ENCODE data around the gene ATP10A. TPM values are rescaled to one million over a fixed set of nuclear protein-coding genes. Genes with fewer than 3 reads are reported as not detected.

ATP10A gene
- total and polyA plus RNA-seq, 5 experiments from 2014 or later = 5.2 to 59.1 (median 18.1) TPM

- Mint-ChIP-seq H3K4me3 (no peak overlapping the region), H3K27ac (peak overlapping the region in 1 of 10 donors; percentile 31), H3K36me3 (peaks cover 0 to 21% (median 0%) of the 10 kb centered on the region in 3 donors), H3K27me3 (peaks cover 2 to 14% (median 6%) of the 10 kb centered on the region in 5 donors), H3K9me3 (peaks cover 0 to 10% (median 4%) of the 10 kb centered on the region in 9 donors), H3K4me1 (peaks cover 2 to 11% (median 5%) of the 10 kb centered on the region in 4 donors)
- POLR2A ChIA-PET = no interaction called here
- ATAC-seq = no peak
- no peak for DNase-seq
Observed at GRCh38 chr15:25673972-25674371, 189.2 kb downstream of the ATP10A start.

DNA sequence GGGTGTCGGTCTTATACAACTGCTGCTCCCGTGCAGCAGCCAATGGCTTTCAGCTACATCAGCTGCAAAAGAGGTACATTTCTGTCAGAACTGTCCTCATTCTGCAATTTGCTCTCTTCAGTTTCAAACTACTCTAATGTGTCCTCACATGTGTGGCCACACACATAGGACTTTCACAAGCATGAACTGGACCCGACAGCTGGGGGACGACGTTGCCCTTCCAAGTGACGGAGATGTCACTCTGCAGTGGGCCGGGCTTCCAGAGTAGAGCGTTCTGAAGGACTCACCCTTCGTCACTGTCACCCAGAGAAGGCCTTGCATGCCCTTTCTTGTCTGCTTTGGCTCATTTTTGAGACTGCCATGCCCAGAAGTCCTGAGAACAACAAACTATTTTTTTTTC lies 189.8 kb downstream of the ATP10A start:
- DNase-seq (no peak), ATAC-seq (no peak)
- Mint-ChIP-seq H3K9me3 (peaks cover 0 to 10% (median 4%) of the 10 kb centered on the region in 9 donors), H3K4me3 (no peak overlapping the region), H3K27ac (peak overlapping the region in 1 of 10 donors; percentile 67), H3K36me3 (peaks cover 0 to 15% (median 0%) of the 10 kb centered on the region in 3 donors), H3K27me3 (peaks cover 2 to 14% (median 9%) of the 10 kb centered on the region in 5 donors), H3K4me1 (peaks cover 2 to 11% (median 5%) of the 10 kb centered on the region in 4 donors)
- POLR2A ChIA-PET = no interaction called here

- peaks cover 0 to 10% (median 4%) of the 10 kb centered on the region in 9 donors for H3K9me3 Mint-ChIP-seq
- H3K27me3 Mint-ChIP-seq = peaks cover 6 to 30% (median 14%) of the 10 kb centered on the region in 5 donors
- peaks cover 2 to 11% (median 5%) of the 10 kb centered on the region in 4 donors for H3K4me1 Mint-ChIP-seq
- H3K27ac Mint-ChIP-seq = no peak overlapping the region
- H3K36me3 Mint-ChIP-seq = no peaks in the 10 kb centered on the region
- ATAC-seq (no peak), DNase-seq (no peak)
- no peak overlapping the region for H3K4me3 Mint-ChIP-seq
- POLR2A ChIA-PET = interaction anchor here (0.8 kb wide), 1 partner anchor 14 kb away, joined by 3 read pairs; no protein-coding TSS in a partner anchor
Observed at GRCh38 chr15:25671132-25671531, 192.0 kb downstream of the ATP10A start.

DNA sequence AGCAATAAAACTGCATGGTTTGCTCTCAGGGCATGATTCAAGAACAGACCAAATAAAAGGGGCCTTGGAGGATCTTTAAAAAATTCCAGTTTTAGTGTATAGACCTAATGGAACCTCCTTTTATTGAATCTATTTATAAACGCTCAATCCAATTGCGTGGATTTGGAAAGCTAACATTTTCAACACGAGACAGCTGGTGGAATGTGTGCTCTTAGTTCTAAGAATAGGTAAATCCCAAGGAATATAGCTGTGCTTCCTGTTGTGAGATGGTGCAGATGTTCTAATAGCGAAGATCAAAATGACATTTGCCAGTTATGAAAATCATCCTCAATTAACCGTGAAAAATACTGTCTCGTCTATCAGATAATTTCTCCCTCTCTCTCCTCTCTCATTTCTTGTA lies 192.5 kb downstream of the ATP10A start:
- ATAC-seq (no peak), DNase-seq (no peak)
- POLR2A ChIA-PET = interaction anchor here (0.8 kb wide), 1 partner anchor 14 kb away, joined by 3 read pairs; no protein-coding TSS in a partner anchor
- Mint-ChIP-seq H3K36me3 (no peaks in the 10 kb centered on the region), H3K4me3 (no peak overlapping the region), H3K27me3 (peaks cover 8 to 35% (median 19%) of the 10 kb centered on the region in 5 donors), H3K9me3 (peaks cover 0 to 10% (median 4%) of the 10 kb centered on the region in 9 donors), H3K4me1 (peaks cover 2 to 11% (median 5%) of the 10 kb centered on the region in 4 donors), H3K27ac (no peak overlapping the region)

- no peak for DNase-seq
- peaks cover 0 to 10% (median 4%) of the 10 kb centered on the region in 9 donors for H3K9me3 Mint-ChIP-seq
- peak overlapping the region in 2 of 10 donors; percentile 37 to 66 for H3K27ac Mint-ChIP-seq
- peaks cover 9 to 40% (median 24%) of the 10 kb centered on the region in 5 donors for H3K27me3 Mint-ChIP-seq
- peaks cover 2 to 11% (median 5%) of the 10 kb centered on the region in 4 donors for H3K4me1 Mint-ChIP-seq
- peak overlapping the region in 2 of 10 donors; percentile 34 to 50 for H3K4me3 Mint-ChIP-seq
- ATAC-seq = no peak
- POLR2A ChIA-PET = interaction anchor here (0.8 kb wide), 1 partner anchor 15 kb away, joined by 3 read pairs; no protein-coding TSS in a partner anchor
- H3K36me3 Mint-ChIP-seq = no peaks in the 10 kb centered on the region
Observed at GRCh38 chr15:25670025-25670554, 193.0 kb downstream of the ATP10A start.

DNA sequence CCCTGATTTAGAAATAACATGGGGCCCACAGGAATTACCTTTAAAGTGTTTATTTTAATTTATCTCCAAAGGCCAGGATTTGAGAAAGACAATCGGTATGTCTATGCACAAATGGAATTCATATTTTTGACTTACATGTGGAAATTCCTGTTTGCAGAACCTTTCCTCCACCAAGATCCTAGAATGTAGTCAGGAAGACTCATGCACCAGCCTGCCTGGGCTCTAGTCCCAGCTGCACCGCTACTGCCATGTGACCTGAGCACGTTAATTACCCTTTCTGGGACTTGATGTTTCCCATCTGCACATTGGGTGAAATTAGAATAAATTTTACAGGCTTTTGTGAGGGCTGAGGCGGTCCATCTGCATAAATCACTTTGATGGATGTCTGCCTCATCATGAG lies 194.2 kb downstream of the ATP10A start:
- no peak overlapping the region for H3K27ac Mint-ChIP-seq
- H3K36me3 Mint-ChIP-seq = no peaks in the 10 kb centered on the region
- peaks cover 15 to 49% (median 30%) of the 10 kb centered on the region in 5 donors for H3K27me3 Mint-ChIP-seq
- H3K9me3 Mint-ChIP-seq = peaks cover 0 to 11% (median 4%) of the 10 kb centered on the region in 9 donors
- H3K4me3 Mint-ChIP-seq = no peak overlapping the region
- DNase-seq (no peak), ATAC-seq (no peak)
- POLR2A ChIA-PET = no interaction called here
- peaks cover 2 to 11% (median 5%) of the 10 kb centered on the region in 4 donors for H3K4me1 Mint-ChIP-seq

- H3K9me3 Mint-ChIP-seq = peaks cover 0 to 11% (median 4%) of the 10 kb centered on the region in 9 donors
- no peak overlapping the region for H3K4me3 Mint-ChIP-seq
- ATAC-seq = no peak
- POLR2A ChIA-PET = no interaction called here
- H3K27me3 Mint-ChIP-seq = peaks cover 15 to 49% (median 30%) of the 10 kb centered on the region in 5 donors
- H3K4me1 Mint-ChIP-seq = peaks cover 2 to 11% (median 5%) of the 10 kb centered on the region in 4 donors
- DNase-seq = no peak
- no peaks in the 10 kb centered on the region for H3K36me3 Mint-ChIP-seq
- no peak overlapping the region for H3K27ac Mint-ChIP-seq
Observed at GRCh38 chr15:25668236-25668795, 194.8 kb downstream of the ATP10A start.

GRCh38 chr15:25667829-25668228 lies 195.3 kb downstream of the ATP10A start:
- POLR2A ChIA-PET = no interaction called here
- no peak overlapping the region for H3K4me3 Mint-ChIP-seq
- H3K4me1 Mint-ChIP-seq = peaks cover 2 to 11% (median 5%) of the 10 kb centered on the region in 4 donors
- H3K27ac Mint-ChIP-seq = no peak overlapping the region
- DNase-seq (no peak), ATAC-seq (no peak)
- peaks cover 0 to 11% (median 4%) of the 10 kb centered on the region in 9 donors for H3K9me3 Mint-ChIP-seq
- H3K36me3 Mint-ChIP-seq = no peaks in the 10 kb centered on the region
- H3K27me3 Mint-ChIP-seq = peaks cover 15 to 49% (median 33%) of the 10 kb centered on the region in 5 donors

- no peak for DNase-seq
- Mint-ChIP-seq H3K27me3 (peaks cover 15 to 56% (median 30%) of the 10 kb centered on the region in 5 donors), H3K4me1 (peaks cover 2 to 8% (median 4%) of the 10 kb centered on the region in 4 donors), H3K27ac (no peak overlapping the region), H3K4me3 (no peak overlapping the region), H3K9me3 (peaks cover 0 to 7% (median 0%) of the 10 kb centered on the region in 9 donors), H3K36me3 (no peaks in the 10 kb centered on the region)
- POLR2A ChIA-PET = no interaction called here
- ATAC-seq = no peak
Observed at GRCh38 chr15:25665913-25666312, 197.2 kb downstream of the ATP10A start.

GRCh38 chr15:25664761-25665160 lies 198.4 kb downstream of the ATP10A start:
- H3K36me3 Mint-ChIP-seq = no peaks in the 10 kb centered on the region
- peaks cover under 1 to 3% (median under 1%) of the 10 kb centered on the region in 4 donors for H3K4me1 Mint-ChIP-seq
- ATAC-seq (no peak), DNase-seq (no peak)
- no peak overlapping the region for H3K27ac Mint-ChIP-seq
- no peak overlapping the region for H3K4me3 Mint-ChIP-seq
- peaks cover 0 to 3% (median 0%) of the 10 kb centered on the region in 9 donors for H3K9me3 Mint-ChIP-seq
- POLR2A ChIA-PET = no interaction called here
- H3K27me3 Mint-ChIP-seq = peaks cover 14 to 53% (median 27%) of the 10 kb centered on the region in 5 donors

GRCh38 chr15:25663515-25663914 lies 199.6 kb downstream of the ATP10A start:
- ATAC-seq = no peak
- H3K27ac Mint-ChIP-seq = no peak overlapping the region
- POLR2A ChIA-PET = no interaction called here
- DNase-seq = no peak
- no peaks in the 10 kb centered on the region for H3K4me1 Mint-ChIP-seq
- no peak overlapping the region for H3K4me3 Mint-ChIP-seq
- H3K9me3 Mint-ChIP-seq = peaks cover 0 to 2% (median 0%) of the 10 kb centered on the region in 9 donors
- H3K27me3 Mint-ChIP-seq = peaks cover 12 to 59% (median 32%) of the 10 kb centered on the region in 5 donors
- no peaks in the 10 kb centered on the region for H3K36me3 Mint-ChIP-seq

GRCh38 chr15:25661898-25662297 lies 201.2 kb downstream of the ATP10A start:
- no peak for ATAC-seq
- peaks cover 17 to 70% (median 40%) of the 10 kb centered on the region in 5 donors for H3K27me3 Mint-ChIP-seq
- DNase-seq = no peak
- H3K36me3 Mint-ChIP-seq = no peaks in the 10 kb centered on the region
- no peak overlapping the region for H3K4me3 Mint-ChIP-seq
- H3K4me1 Mint-ChIP-seq = no peaks in the 10 kb centered on the region
- H3K27ac Mint-ChIP-seq = no peak overlapping the region
- peaks cover 0 to 5% (median 0%) of the 10 kb centered on the region in 9 donors for H3K9me3 Mint-ChIP-seq
- POLR2A ChIA-PET = no interaction called here

DNA sequence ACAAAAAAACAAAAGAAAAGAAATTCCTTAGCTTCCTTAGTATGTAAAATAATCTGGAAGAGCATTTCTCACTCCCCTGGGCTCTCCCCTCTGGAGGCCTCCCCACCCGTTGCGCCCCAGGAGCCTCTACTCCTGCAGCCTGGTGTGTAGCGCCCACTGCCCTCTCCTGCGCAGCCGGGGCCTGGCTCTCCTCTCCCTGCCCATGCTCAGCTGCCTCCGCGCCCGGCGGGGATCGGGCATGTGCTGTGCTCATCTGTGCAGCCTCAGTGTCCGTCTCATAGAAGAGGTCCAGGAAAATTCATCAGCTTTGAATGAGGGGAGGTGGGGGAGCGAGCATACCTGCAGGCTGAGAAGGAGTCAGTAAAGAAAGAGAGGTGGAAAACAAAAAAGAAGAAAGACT lies 203.9 kb downstream of the ATP10A start:
- Mint-ChIP-seq H3K9me3 (peaks cover 0 to 5% (median 0%) of the 10 kb centered on the region in 9 donors), H3K27me3 (peaks cover 6 to 46% (median 23%) of the 10 kb centered on the region in 5 donors), H3K4me1 (no peaks in the 10 kb centered on the region), H3K27ac (no peak overlapping the region), H3K4me3 (peak overlapping the region in 1 of 10 donors; percentile 3), H3K36me3 (no peaks in the 10 kb centered on the region)
- POLR2A ChIA-PET = no interaction called here
- ATAC-seq (no peak), DNase-seq (no peak)

Measured in naive thymus-derived CD8-positive, alpha-beta T cell (primary cell).